ENCODE measurements around the gene HECTD2. TPM values are rescaled to one million over a fixed set of nuclear protein-coding genes. Genes with fewer than 3 reads are reported as not detected.

Gene HECTD2
- polyA plus RNA-seq, 1 donor from 2014 or later: 87.6 TPM

- H3K4me2 ChIP-seq (ENCODE audit: low read length): no peak overlapping the region
- H3K79me2 ChIP-seq (replicated peaks; ENCODE audit: insufficient read depth, low read length): no peaks in the 10 kb centered on the region
- H3K27me3 ChIP-seq (ENCODE audit: insufficient read depth, low read depth, low read length): no peaks in the 10 kb centered on the region
- no peak overlapping the region for H3K27ac ChIP-seq (ENCODE audit: low read length)
- no peaks in the 10 kb centered on the region for H3K36me3 ChIP-seq (ENCODE audit: insufficient read depth, low read length)
- no peak overlapping the region for H2AFZ ChIP-seq (ENCODE audit: low read depth, low read length)
- no peak overlapping the region for H3K4me3 ChIP-seq (ENCODE audit: low read length)
- no peak for TF ChIP-seq EP300 (conservative IDR thresholded peaks at IDR 0.05; ENCODE audit: poor library complexity, severe bottlenecking)
- TF ChIP-seq POLR2AphosphoS5 (IDR thresholded peaks at IDR 0.05): no peak
- no peak for TF ChIP-seq CTCF (IDR thresholded peaks at IDR 0.05; ENCODE audit: poor library complexity, severe bottlenecking)
- TF ChIP-seq RAD21 (conservative IDR thresholded peaks at IDR 0.05): no peak
- TF ChIP-seq TAF1 (IDR thresholded peaks at IDR 0.05; ENCODE audit: low read depth): no peak
- TF ChIP-seq MXI1 (conservative IDR thresholded peaks at IDR 0.05; ENCODE audit: poor library complexity, severe bottlenecking): no peak
- TF ChIP-seq REST (IDR thresholded peaks at IDR 0.05; ENCODE audit: borderline replicate concordance): no peak
- no peak for TF ChIP-seq SMC3 (conservative IDR thresholded peaks at IDR 0.05; ENCODE audit: poor library complexity)
- no peak for TF ChIP-seq EZH2 (IDR thresholded peaks at IDR 0.05; ENCODE audit: borderline replicate concordance, insufficient read depth, low read length, poor library complexity, severe bottlenecking)
- H3K9ac ChIP-seq (ENCODE audit: low read length): no peak overlapping the region
- no peaks in the 10 kb centered on the region for H4K20me1 ChIP-seq (ENCODE audit: insufficient read depth)
- no peaks in the 10 kb centered on the region for H3K9me2 ChIP-seq (ENCODE audit: insufficient read depth, low read length)
- no peaks in the 10 kb centered on the region for H3F3A ChIP-seq (ENCODE audit: insufficient read depth, low read length, poor library complexity, severe bottlenecking)
- H3K9me3 ChIP-seq (ENCODE audit: low read length): no peaks in the 10 kb centered on the region
Observed at GRCh38 chr10:91537614-91538383, 127.7 kb downstream of the HECTD2 start.

GRCh38 chr10:91539930-91540329 is 129.8 kb downstream of the HECTD2 start:
- no peak for TF ChIP-seq CTCF (IDR thresholded peaks at IDR 0.05; ENCODE audit: poor library complexity, severe bottlenecking)
- TF ChIP-seq TAF1 (IDR thresholded peaks at IDR 0.05; ENCODE audit: low read depth): no peak
- TF ChIP-seq REST (IDR thresholded peaks at IDR 0.05; ENCODE audit: borderline replicate concordance): no peak
- no peak for TF ChIP-seq MXI1 (conservative IDR thresholded peaks at IDR 0.05; ENCODE audit: poor library complexity, severe bottlenecking)
- TF ChIP-seq RAD21 (conservative IDR thresholded peaks at IDR 0.05): no peak
- no peak for TF ChIP-seq SMC3 (conservative IDR thresholded peaks at IDR 0.05; ENCODE audit: poor library complexity)
- TF ChIP-seq EZH2 (IDR thresholded peaks at IDR 0.05; ENCODE audit: borderline replicate concordance, insufficient read depth, low read length, poor library complexity, severe bottlenecking): no peak
- no peak for TF ChIP-seq EP300 (conservative IDR thresholded peaks at IDR 0.05; ENCODE audit: poor library complexity, severe bottlenecking)
- TF ChIP-seq POLR2AphosphoS5 (IDR thresholded peaks at IDR 0.05): no peak
- no peak overlapping the region for H3K4me2 ChIP-seq (ENCODE audit: low read length)

More at GRCh38 chr10:91539930-91540329, 129.8 kb downstream of the HECTD2 start:
- no peak overlapping the region for H2AFZ ChIP-seq (ENCODE audit: low read depth, low read length)
- H3K4me3 ChIP-seq (ENCODE audit: low read length): no peak overlapping the region
- no peaks in the 10 kb centered on the region for H3K9me2 ChIP-seq (ENCODE audit: insufficient read depth, low read length)
- H4K20me1 ChIP-seq (ENCODE audit: insufficient read depth): no peaks in the 10 kb centered on the region
- no peak overlapping the region for H3K9ac ChIP-seq (ENCODE audit: low read length)
- H3K27ac ChIP-seq (ENCODE audit: low read length): no peak overlapping the region
- no peaks in the 10 kb centered on the region for H3F3A ChIP-seq (ENCODE audit: insufficient read depth, low read length, poor library complexity, severe bottlenecking)
- no peaks in the 10 kb centered on the region for H3K9me3 ChIP-seq (ENCODE audit: low read length)
- no peaks in the 10 kb centered on the region for H3K36me3 ChIP-seq (ENCODE audit: insufficient read depth, low read length)
- H3K79me2 ChIP-seq (replicated peaks; ENCODE audit: insufficient read depth, low read length): no peaks in the 10 kb centered on the region
- H3K27me3 ChIP-seq (ENCODE audit: insufficient read depth, low read depth, low read length): no peaks in the 10 kb centered on the region
